H1 (cell line): ENCODE data around the gene NAT9. TPM values are rescaled to one million over a fixed set of nuclear protein-coding genes. Genes with fewer than 3 reads are reported as not detected.

Experiments used
- CTCF ChIA-PET: fragments of 300-600 bp; sonication (Branson Sonifier 250); formaldehyde crosslinking; loops from one replicate; lab custom pipeline; 2021; ENCODE audit not compliant: partially characterized antibody; lab: Charles Lee
- POLR2A ChIA-PET: fragments of 300-600 bp; sonication (Branson Sonifier 250); formaldehyde crosslinking; loops from one replicate; lab custom pipeline; 2021; ENCODE audit warnings: inconsistent platforms; ENCODE audit not compliant: partially characterized antibody; lab: Charles Lee
- DNase-seq, 2 experiments: peaks; one replicate each; pipeline versions ENCODE4 v3.0.0 to v3.0.0-alpha.2; 2010 to 2022; ENCODE audit warnings: low spot score in 2 of 2, low read depth in 1 of 2, mixed read lengths in 1 of 2
- FAIRE-seq: peaks from 2 replicates; lab custom pipeline; 2011; peaks lifted over from hg19 to GRCh38; lab: Jason Lieb, UNC
- H2AFZ ChIP-seq: 2 replicates; pipeline ENCODE4 v1.8.1; 2012; ENCODE audit warnings: low read length, inconsistent platforms
- H2AK5ac ChIP-seq: 2 replicates; pipeline ENCODE4 v1.6.1; 2013; ENCODE audit warnings: low read depth, low read length
- H2BK120ac ChIP-seq: replicated peaks from 2 replicates; pipeline ENCODE3; 2013; ENCODE audit warnings: low read depth, low read length, inconsistent platforms
- H2BK12ac ChIP-seq: 2 replicates; pipeline ENCODE4 v1.6.1; 2013; ENCODE audit warnings: low read depth, low read length
- H2BK15ac ChIP-seq: 2 replicates; pipeline ENCODE4 v1.6.1; 2013; ENCODE audit warnings: low read length
- H2BK20ac ChIP-seq: 2 replicates; pipeline ENCODE4 v1.6.1; 2013; ENCODE audit warnings: low read length
- H2BK5ac ChIP-seq: 2 replicates; pipeline ENCODE4 v1.6.1; 2013; ENCODE audit warnings: low read depth, low read length
- H3K14ac ChIP-seq: 2 replicates; pipeline ENCODE4 v1.6.1; 2013; ENCODE audit warnings: inconsistent platforms; ENCODE audit not compliant: insufficient read length
- H3K18ac ChIP-seq: 2 replicates; pipeline ENCODE4 v1.6.1; 2013; ENCODE audit warnings: low read length; ENCODE audit errors: extremely low read depth
- H3K23ac ChIP-seq: 2 replicates; pipeline ENCODE4 v1.6.1; 2013; ENCODE audit warnings: inconsistent platforms; ENCODE audit not compliant: insufficient read length
- H3K23me2 ChIP-seq: 2 replicates; pipeline ENCODE4 v1.6.1; 2013; ENCODE audit warnings: low read depth, low read length
- H3K27ac ChIP-seq: 2 replicates; pipeline ENCODE4 v1.6.1; 2011; ENCODE audit warnings: low read depth, low read length, inconsistent platforms
- H3K27me3 ChIP-seq, 4 experiments: replicated peaks in 1 of 4; 1 replicate in 1 of 4; 2 replicates in 3 of 4; pipeline versions ENCODE4 v1.6.1 to v1.8.1; 2011 to 2013; ENCODE audit warnings: low read length in 3 of 4, mild to moderate bottlenecking in 3 of 4, inconsistent platforms in 2 of 4, mixed read lengths in 2 of 4, moderate library complexity in 1 of 4; ENCODE audit not compliant: control insufficient read depth in 3 of 4, insufficient read depth in 3 of 4; ENCODE audit errors: extremely low read depth in 1 of 4
- H3K36me3 ChIP-seq, 4 experiments: 2 replicates each; pipeline versions ENCODE4 v1.6.1 to v1.8.1; 2011 to 2013; ENCODE audit warnings: mild to moderate bottlenecking in 4 of 4, low read length in 3 of 4, moderate library complexity in 2 of 4, control low read depth in 1 of 4, inconsistent platforms in 1 of 4; ENCODE audit not compliant: insufficient read depth in 4 of 4, control insufficient read depth in 2 of 4
- H3K4ac ChIP-seq: replicated peaks from 2 replicates; pipeline ENCODE3; 2013; ENCODE audit warnings: low read length, low read depth, mixed read lengths, inconsistent platforms; ENCODE audit not compliant: insufficient read length
- H3K4me1 ChIP-seq, 4 experiments: replicated peaks in 1 of 4; 1 replicate in 1 of 4; 2 replicates in 3 of 4; pipeline versions ENCODE4 v1.6.1 to v1.8.1; 2011 to 2013; ENCODE audit warnings: low read length in 3 of 4, inconsistent platforms in 2 of 4, mixed read lengths in 1 of 4; ENCODE audit not compliant: insufficient read depth in 4 of 4, control insufficient read depth in 3 of 4
- H3K4me2 ChIP-seq, 2 experiments: 2 replicates each; pipeline versions ENCODE4 v1.6.1 to v1.8.1; 2011 to 2013; ENCODE audit warnings: low read depth in 2 of 2, low read length in 2 of 2, control low read depth in 1 of 2, inconsistent platforms in 1 of 2, mild to moderate bottlenecking in 1 of 2; ENCODE audit not compliant: insufficient read depth in 1 of 2
- H3K4me3 ChIP-seq, 4 experiments: fragments of 200-600, 300-600 bp in 1 of 4; sonication (generic), shearing (Covaris generic), sonication (Bioruptor Twin) in 1 of 4; 2 replicates each; pipeline versions ENCODE4 v1.5.1 to v1.8.1; 2011 to 2016; ENCODE audit warnings: low read length in 4 of 4, low read depth in 3 of 4, control low read depth in 2 of 4, inconsistent platforms in 2 of 4, mild to moderate bottlenecking in 2 of 4, mixed read lengths in 1 of 4, moderate library complexity in 1 of 4; ENCODE audit not compliant: insufficient read depth in 2 of 4; ENCODE audit errors: extremely low read depth in 1 of 4
- H3K56ac ChIP-seq: replicated peaks from 2 replicates; pipeline ENCODE3; 2013; ENCODE audit warnings: low read depth, mild to moderate bottlenecking, mixed read lengths, low read length, inconsistent platforms; ENCODE audit not compliant: insufficient read length
- H3K79me1 ChIP-seq: 2 replicates; pipeline ENCODE4 v1.6.1; 2013; ENCODE audit warnings: low read depth, low read length, control low read depth
- H3K79me2 ChIP-seq, 2 experiments: 2 replicates each; pipeline versions ENCODE4 v1.6.1 to v1.8.1; 2012 to 2013; ENCODE audit warnings: low read length in 2 of 2, mild to moderate bottlenecking in 2 of 2, inconsistent platforms in 1 of 2; ENCODE audit not compliant: insufficient read depth in 2 of 2, control insufficient read depth in 1 of 2
- H3K9ac ChIP-seq, 4 experiments: replicated peaks in 1 of 4; 1 replicate in 1 of 4; 2 replicates in 3 of 4; pipeline versions ENCODE4 v1.6.1 to v1.8.1; 2011 to 2013; ENCODE audit warnings: low read depth in 3 of 4, low read length in 3 of 4, control low read depth in 2 of 4, mild to moderate bottlenecking in 2 of 4, moderate library complexity in 2 of 4, inconsistent platforms in 1 of 4; ENCODE audit errors: extremely low read depth in 1 of 4
- H3K9me3 ChIP-seq, 2 experiments: 2 replicates each; pipeline versions ENCODE4 v1.6.1 to v1.8.1; 2012 to 2013; ENCODE audit warnings: mild to moderate bottlenecking in 2 of 2, moderate library complexity in 2 of 2, control low read depth in 1 of 2, inconsistent platforms in 1 of 2, low read depth in 1 of 2, low read length in 1 of 2, mixed read lengths in 1 of 2; ENCODE audit not compliant: insufficient read depth in 2 of 2
- H4K20me1 ChIP-seq, 2 experiments: replicated peaks in 1 of 2; 2 replicates each; pipeline versions ENCODE3 to v1.8.1; 2011 to 2013; ENCODE audit warnings: inconsistent platforms in 2 of 2, low read length in 2 of 2, mild to moderate bottlenecking in 1 of 2; ENCODE audit not compliant: insufficient read depth in 2 of 2, control insufficient read depth in 1 of 2
- H4K5ac ChIP-seq: 2 replicates; pipeline ENCODE4 v1.6.1; 2013; ENCODE audit warnings: low read length, low read depth, mixed read lengths, inconsistent platforms; ENCODE audit not compliant: insufficient read length
- H4K8ac ChIP-seq: 2 replicates; pipeline ENCODE4 v1.8.0; 2013; ENCODE audit warnings: mild to moderate bottlenecking, moderate library complexity, low read length, inconsistent platforms; ENCODE audit not compliant: insufficient read depth; ENCODE audit errors: extremely low read depth
- H4K91ac ChIP-seq: replicated peaks from 2 replicates; pipeline ENCODE3; 2013; ENCODE audit warnings: low read length, mixed read lengths, inconsistent platforms; ENCODE audit not compliant: insufficient read length
- ATF2 ChIP-seq: IDR thresholded peaks from 2 replicates; pipeline ENCODE4 v1.6.1; 2012; ENCODE audit warnings: low read length, inconsistent platforms
- CTBP2 ChIP-seq: IDR thresholded peaks from 2 replicates; pipeline ENCODE4 v1.7.0; 2011; ENCODE audit warnings: borderline replicate concordance, mild to moderate bottlenecking, moderate library complexity, mixed read lengths, low read length; ENCODE audit not compliant: insufficient read depth, insufficient read length
- EGR1 ChIP-seq: IDR thresholded peaks from 2 replicates; pipeline ENCODE4 v1.6.1; 2011; ENCODE audit warnings: low read depth, low read length, borderline replicate concordance
- FOSL1 ChIP-seq: IDR thresholded peaks from 2 replicates; pipeline ENCODE4 v1.6.1; 2011; ENCODE audit warnings: mild to moderate bottlenecking, low read depth, low read length, moderate library complexity; ENCODE audit not compliant: insufficient read depth
- KDM5A ChIP-seq: fragments of 200-600 bp; IDR thresholded peaks from 2 replicates; pipeline ENCODE4 v1.7.1; 2012; ENCODE audit warnings: mild to moderate bottlenecking, low read length, inconsistent platforms, mixed read lengths
- NRF1 ChIP-seq: IDR thresholded peaks from 2 replicates; pipeline ENCODE4 v1.6.1; 2011; ENCODE audit warnings: mild to moderate bottlenecking, low read depth, low read length, improper control_type of control experiment
- RAD21 ChIP-seq, 2 experiments: IDR thresholded peaks in 1 of 2; conservative IDR thresholded peaks in 1 of 2; 2 replicates each; pipeline ENCODE4 v1.6.1; 2011; ENCODE audit warnings: low read depth in 2 of 2, low read length in 2 of 2, improper control_type of control experiment in 1 of 2, inconsistent platforms in 1 of 2, mild to moderate bottlenecking in 1 of 2, moderate library complexity in 1 of 2
- WGBS, 2 experiments: shearing (Covaris generic) in 1 of 2; methylation state at CpG; one replicate each; pipeline versions ENCODE4 v1.1.6 to v1.1.7; 2013 to 2015; ENCODE audit warnings: low lambda C conversion rate in 2 of 2, mixed read lengths in 2 of 2, inconsistent platforms in 1 of 2, low coverage in 1 of 2, missing lambda C conversion rate in 1 of 2; ENCODE audit not compliant: insufficient replicate concordance in 2 of 2, insufficient coverage in 1 of 2, insufficient read length in 1 of 2; ENCODE audit errors: extremely low coverage in 1 of 2, missing lambda C conversion rate in 1 of 2; 5-methylcytosine and 5-hydroxymethylcytosine counted together
- polyA plus RNA-seq, 7 experiments: library from polyadenylated mRNA; depleted of rRNA in 3 of 7; stranded (reverse) in 5 of 7; unstranded in 2 of 7; fragments of >200 nt in 5 of 7; fragments of 200-250 nt in 2 of 7; gene quantifications; 1 replicate in 5 of 7; 2 replicates in 1 of 7; 4 replicates in 1 of 7; pipeline versions ENCODE4 v1.2.1 to v1.2.3, GENCODE V29; 2011 to 2013; ENCODE audit warnings: missing spikeins in 2 of 7, mixed read lengths in 2 of 7
- total RNA-seq: library from RNA; stranded (reverse); fragmentation: NEBNext Ultra II Directional; extraction: Animal tissue kit (Norgen Biotek cat#: 25700); gene quantifications from 2 replicates; pipeline ENCODE4 v1.2.1, GENCODE V29; 2021
- TF ChIP-seq, protein P1 (sequence below): IDR thresholded peaks from 2 replicates; pipeline ENCODE4 v1.6.1; 2011; ENCODE audit warnings: low read length, improper control_type of control experiment

Gene NAT9
- total and polyA plus RNA-seq, 2 of the 8 experiments (the other 6 are each of a cell fraction or from before 2014, with no cell fraction given) = 32.3 to 42.7 TPM

DNA sequence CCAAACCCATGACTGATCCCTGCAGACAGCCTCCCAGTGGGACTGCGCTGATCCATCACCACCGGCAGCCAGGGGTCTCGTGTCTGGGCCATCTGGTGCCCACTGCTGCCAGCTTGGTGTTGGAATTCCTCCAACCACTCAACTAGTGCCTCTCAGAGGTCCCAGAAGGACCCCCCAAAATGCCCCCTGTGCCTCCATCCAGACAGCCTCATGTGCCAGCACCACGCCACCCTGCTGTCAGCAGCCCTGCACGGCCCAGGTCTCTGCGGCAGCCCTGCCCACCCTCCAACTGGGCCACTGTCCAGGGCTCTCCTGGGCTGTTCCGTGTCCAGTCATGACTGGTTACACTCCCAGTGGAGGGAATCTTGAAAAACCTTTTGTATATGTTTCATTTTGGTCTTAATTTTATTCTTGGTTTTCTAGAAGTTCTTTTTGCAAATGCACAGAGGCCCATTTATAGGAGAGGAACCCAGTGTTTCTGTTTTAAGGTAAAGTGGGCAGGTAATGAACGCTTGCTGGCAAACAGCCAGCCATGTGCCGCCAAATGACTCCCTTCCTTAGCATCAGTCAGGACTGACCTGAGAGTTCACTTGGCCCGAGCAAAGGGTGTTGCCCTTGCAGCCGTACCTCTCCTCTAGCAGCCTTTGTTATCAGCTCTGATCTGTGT lies 48.9 kb upstream of the NAT9 start:
- no peak overlapping the region for H3K14ac ChIP-seq
- no peak overlapping the region for H4K5ac ChIP-seq
- H2BK15ac ChIP-seq = no peak overlapping the region
- H4K20me1 ChIP-seq = peaks cover 2 to 13% of the 10 kb centered on the region in 2 experiments
- H3K27me3 ChIP-seq = no peaks in the 10 kb centered on the region; a peak in 1 of 7 replicates
- H4K91ac ChIP-seq = no peak overlapping the region
- H3K18ac ChIP-seq = no peak overlapping the region
- no peak overlapping the region for H3K4ac ChIP-seq
- no peak overlapping the region for H3K56ac ChIP-seq
- DNase-seq = no peak
- CTCF ChIA-PET = interaction anchor here (81.0 to 99.6 kb wide), 2 partner anchors 7 to 19 kb away, joined by 2981 read pairs; partner anchors contain the start of genes FDXR, GRIN2C and NAT9
- no peak for FAIRE-seq
- no peaks in the 10 kb centered on the region for H3K79me2 ChIP-seq
- H3K23me2 ChIP-seq = no peaks in the 10 kb centered on the region
- no peak overlapping the region for H2BK120ac ChIP-seq
- POLR2A ChIA-PET = interaction anchor here (1.7 kb wide), 1 partner anchor 27 kb away, joined by 5 read pairs; no protein-coding TSS in a partner anchor
- no peak overlapping the region for H3K4me3 ChIP-seq
- H3K79me1 ChIP-seq = no peaks in the 10 kb centered on the region
- H3K27ac ChIP-seq = no peak overlapping the region
- no peak overlapping the region for H2BK20ac ChIP-seq
- 89% methylated on average over 11 of the region's 11 CpGs; no CpG with 5 or more reads in 1 of the 2 experiments for WGBS, 2 experiments
- H3K4me2 ChIP-seq = no peak overlapping the region
- no peak overlapping the region for H2AK5ac ChIP-seq
- no peak overlapping the region for H3K9ac ChIP-seq
- no peaks in the 10 kb centered on the region; a peak in 1 of 7 replicates for H3K4me1 ChIP-seq
- no peak overlapping the region for H2AFZ ChIP-seq
- H2BK5ac ChIP-seq = no peak overlapping the region
- no peak overlapping the region for H2BK12ac ChIP-seq
- H3K23ac ChIP-seq = no peak overlapping the region
- no peaks in the 10 kb centered on the region for H3K9me3 ChIP-seq
- peaks cover 0 to 3% (median 0%) of the 10 kb centered on the region in 4 experiments; a peak in 1 of 8 replicates for H3K36me3 ChIP-seq
- no peak overlapping the region; the same call in 1 of the 2 replicates for H4K8ac ChIP-seq
- TF ChIP-seq RAD21 (IDR thresholded peaks at IDR 0.05 in 1 of 2, conservative IDR thresholded peaks at IDR 0.05 in 1 of 2; ENCODE audit: low read depth in 2 of 2, low read length in 2 of 2) (no peak), CTBP2 (no peak), NRF1 (no peak), KDM5A (no peak), EGR1 (no peak), FOSL1 (no peak), ATF2 (no peak)
- TF ChIP-seq, protein P1, sequence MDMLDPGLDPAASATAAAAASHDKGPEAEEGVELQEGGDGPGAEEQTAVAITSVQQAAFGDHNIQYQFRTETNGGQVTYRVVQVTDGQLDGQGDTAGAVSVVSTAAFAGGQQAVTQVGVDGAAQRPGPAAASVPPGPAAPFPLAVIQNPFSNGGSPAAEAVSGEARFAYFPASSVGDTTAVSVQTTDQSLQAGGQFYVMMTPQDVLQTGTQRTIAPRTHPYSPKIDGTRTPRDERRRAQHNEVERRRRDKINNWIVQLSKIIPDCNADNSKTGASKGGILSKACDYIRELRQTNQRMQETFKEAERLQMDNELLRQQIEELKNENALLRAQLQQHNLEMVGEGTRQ = no peak
